Gastroesophageal sphincter (tissue), 3 donors: Measurements from ENCODE around the gene APOBEC2.

ENCODE experiments used
- CTCF ChIP-seq, 4 experiments: fragments of 200-600 bp in 2 of 4; fragments of 450-650 bp in 2 of 4; sonication (generic) in 1 of 4; IDR thresholded peaks; one replicate each; pipeline ENCODE4 v1.5.1; 2017 to 2019; ENCODE audit warnings: antibody characterized with exemption in 4 of 4, mild to moderate bottlenecking in 2 of 4, moderate library complexity in 2 of 4
- EP300 ChIP-seq: sonication (generic); formaldehyde crosslinking; IDR thresholded peaks from one replicate; pipeline ENCODE4 v1.6.1; 2017; ENCODE audit warnings: antibody characterized with exemption, mild to moderate bottlenecking
- POLR2A ChIP-seq, 2 donors: fragments of 450-650 bp; IDR thresholded peaks; one replicate each; pipeline ENCODE4 v1.6.1; 2017; ENCODE audit warnings: antibody characterized with exemption in 2 of 2, mild to moderate bottlenecking in 2 of 2, moderate library complexity in 1 of 2

- TF ChIP-seq CTCF (IDR thresholded peaks at IDR 0.05) (no peak), POLR2A (IDR thresholded peaks at IDR 0.05) (no peak), EP300 (no peak)
Measured at GRCh38 chr6:41073968-41074691, 21.1 kb downstream of the APOBEC2 start.
